Loucy (cell line): ENCODE results near the gene OR4C6.

Experiments used
- CTCF ChIP-seq: fragments of 200-600 bp; sonication (generic); conservative IDR thresholded peaks from 2 replicates; pipeline ENCODE4 v1.5.1; 2014; ENCODE audit warnings: mild to moderate bottlenecking, antibody characterized with exemption, low read length
- EZH2phosphoT487 ChIP-seq: fragments of 200-600 bp; IDR thresholded peaks from 2 replicates; pipeline ENCODE4 v1.6.1; 2018; ENCODE audit warnings: antibody characterized with exemption, mild to moderate bottlenecking, moderate library complexity, borderline replicate concordance

DNA sequence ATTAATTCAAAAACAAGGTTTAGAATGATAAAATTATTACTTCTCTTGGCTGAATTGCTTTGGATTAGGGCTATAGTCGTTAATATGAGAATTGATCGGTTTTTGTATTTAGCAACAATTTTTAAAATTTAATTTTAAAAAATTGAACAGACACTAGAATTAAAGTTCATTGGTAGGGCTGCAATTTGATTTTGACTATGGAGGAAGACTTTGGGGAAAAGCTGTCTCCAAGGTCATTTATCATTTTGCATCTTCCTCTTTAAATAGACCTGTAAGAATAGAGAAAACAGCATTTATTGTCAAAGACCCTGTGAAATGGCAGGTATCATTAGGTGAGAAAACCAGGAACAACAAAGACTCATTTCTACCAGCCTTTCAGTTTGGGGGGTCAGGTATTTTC is 14.0 kb upstream of the OR4C6 start, which contains the start of gene OR4S2:
- no peak for TF ChIP-seq CTCF
- TF ChIP-seq EZH2phosphoT487, result no peak
